Liver (tissue), 9 donors: ENCODE measurements around the gene INO80B. TPM values are rescaled to one million over a fixed set of nuclear protein-coding genes. Genes with fewer than 3 reads are reported as not detected.
A peak's percentile ranks its signal among the peaks of the same experiment; 100 is the strongest.

Source experiments
- DNase-seq: peaks from one replicate; pipeline ENCODE4 v3.0.0-alpha.2; 2017; ENCODE audit warnings: low spot score
- H3K27ac ChIP-seq, 2 donors: one replicate each; pipeline ENCODE4 v1.7.0; 2013; ENCODE audit warnings: inconsistent platforms in 2 of 2, low read length in 2 of 2, control low read depth in 1 of 2, low read depth in 1 of 2, mild to moderate bottlenecking in 1 of 2
- H3K27me3 ChIP-seq, 4 donors: one replicate each; pipeline versions ENCODE4 v1.6.1 to v1.7.0; 2013; ENCODE audit warnings: low read length in 3 of 4, inconsistent platforms in 1 of 4, mild to moderate bottlenecking in 1 of 4, moderate library complexity in 1 of 4; ENCODE audit not compliant: control insufficient read depth in 4 of 4, insufficient read depth in 4 of 4
- H3K36me3 ChIP-seq, 4 donors: one replicate each; pipeline versions ENCODE4 v1.6.1 to v1.7.0; 2013; ENCODE audit warnings: low read length in 3 of 4, mild to moderate bottlenecking in 3 of 4, low read depth in 1 of 4, moderate library complexity in 1 of 4; ENCODE audit not compliant: control insufficient read depth in 4 of 4, insufficient read depth in 3 of 4
- H3K4me1 ChIP-seq, 4 donors: one replicate each; pipeline versions ENCODE4 v1.6.1 to v1.7.0; 2013; ENCODE audit warnings: low read length in 3 of 4, mild to moderate bottlenecking in 3 of 4, moderate library complexity in 1 of 4; ENCODE audit not compliant: control insufficient read depth in 4 of 4, insufficient read depth in 4 of 4
- H3K4me3 ChIP-seq, 3 donors: one replicate each; pipeline versions ENCODE4 v1.6.1 to v1.7.0; 2013; ENCODE audit warnings: low read length in 3 of 3, control low read depth in 1 of 3, low read depth in 1 of 3, mild to moderate bottlenecking in 1 of 3
- H3K9ac ChIP-seq, 2 donors: one replicate each; pipeline ENCODE4 v1.7.0; 2013; ENCODE audit warnings: low read length in 2 of 2, mild to moderate bottlenecking in 2 of 2, moderate library complexity in 2 of 2, control low read depth in 1 of 2, low read depth in 1 of 2
- H3K9me3 ChIP-seq, 4 donors: one replicate each; pipeline versions ENCODE4 v1.6.1 to v1.7.0; 2013; ENCODE audit warnings: low read length in 3 of 4; ENCODE audit not compliant: control insufficient read depth in 4 of 4
- CTCF ChIP-seq: fragments of 150-350 bp; IDR thresholded peaks from 2 replicates; pipeline ENCODE4 v1.5.1; 2017; ENCODE audit warnings: improper control_type of control experiment, low read depth, low read length; ENCODE audit not compliant: missing input control
- EGR1 ChIP-seq, 2 donors: IDR thresholded peaks; 2 replicates each; pipeline ENCODE4 v1.6.1; 2016 to 2018; ENCODE audit warnings: antibody characterized with exemption in 2 of 2, low read depth in 2 of 2
- FOXA1 ChIP-seq: IDR thresholded peaks from 2 replicates; pipeline ENCODE4 v1.6.1; 2016; ENCODE audit warnings: antibody characterized with exemption
- FOXA2 ChIP-seq: IDR thresholded peaks from 2 replicates; pipeline ENCODE4 v1.6.1; 2016; ENCODE audit warnings: antibody characterized with exemption
- HNF4A ChIP-seq, 2 donors: conservative IDR thresholded peaks; 2 replicates each; pipeline ENCODE4 v1.6.1; 2016; ENCODE audit warnings: antibody characterized with exemption in 2 of 2, mild to moderate bottlenecking in 2 of 2
- HNF4G ChIP-seq: IDR thresholded peaks from 2 replicates; pipeline ENCODE4 v1.6.1; 2016; ENCODE audit warnings: antibody characterized with exemption
- JUND ChIP-seq, 2 donors: IDR thresholded peaks; 2 replicates each; pipeline ENCODE4 v1.6.1; 2016; ENCODE audit warnings: antibody characterized with exemption in 2 of 2
- NR2F2 ChIP-seq: IDR thresholded peaks from 2 replicates; pipeline ENCODE4 v1.6.1; 2016; ENCODE audit warnings: antibody characterized with exemption
- RAD21 ChIP-seq, 2 donors: IDR thresholded peaks; 2 replicates each; pipeline ENCODE4 v1.6.1; 2016; ENCODE audit warnings: antibody characterized with exemption in 2 of 2, mild to moderate bottlenecking in 2 of 2
- RXRA ChIP-seq, 2 donors: IDR thresholded peaks; 2 replicates each; pipeline ENCODE4 v1.6.1; 2017 to 2018; ENCODE audit warnings: antibody characterized with exemption in 2 of 2, mild to moderate bottlenecking in 1 of 2
- SP1 ChIP-seq: IDR thresholded peaks from 2 replicates; pipeline ENCODE4 v1.6.1; 2018; ENCODE audit warnings: antibody characterized with exemption, mild to moderate bottlenecking
- TAF1 ChIP-seq: conservative IDR thresholded peaks from 2 replicates; pipeline ENCODE4 v1.6.1; 2016; ENCODE audit warnings: antibody characterized with exemption, mild to moderate bottlenecking
- YY1 ChIP-seq: IDR thresholded peaks from 2 replicates; pipeline ENCODE4 v1.6.1; 2016; ENCODE audit warnings: antibody characterized with exemption, mild to moderate bottlenecking
- WGBS: extraction: QIAGEN DNeasy Blood & Tissue Kit; methylation state at CpG from one replicate; pipeline ENCODE4 v1.1.7; 2013; 5-methylcytosine and 5-hydroxymethylcytosine counted together
- polyA plus RNA-seq, 2 donors: library from polyadenylated mRNA; stranded (reverse) in 1 of 2; unstranded in 1 of 2; fragments of 200-250 nt in 1 of 2; fragments of >200 nt in 1 of 2; fragmentation: Nextera tagmentation in 1 of 2; extraction: Ambion mirVana in 1 of 2; gene quantifications; one replicate each; pipeline versions ENCODE4 v1.2.1 to v1.2.3, GENCODE V29; 2013 to 2015
- total RNA-seq, 2 donors: library from RNA; depleted of rRNA; stranded (reverse); fragments of >200 nt; gene quantifications; one replicate each; pipeline ENCODE4 v1.2.3, GENCODE V29; 2014
- TF ChIP-seq, protein P1 (sequence below): IDR thresholded peaks from 2 replicates; pipeline ENCODE4 v1.6.1; 2016; ENCODE audit warnings: antibody characterized with exemption
- TF ChIP-seq, protein P2 (sequence below): IDR thresholded peaks from 2 replicates; pipeline ENCODE4 v1.6.1; 2016; ENCODE audit warnings: antibody characterized with exemption
- TF ChIP-seq, protein P3 (sequence below): IDR thresholded peaks from 2 replicates; pipeline ENCODE4 v1.6.1; 2016; ENCODE audit warnings: antibody characterized with exemption, mild to moderate bottlenecking
- TF ChIP-seq, protein P4 (sequence below): IDR thresholded peaks from 2 replicates; pipeline ENCODE4 v1.6.1; 2016; ENCODE audit warnings: antibody characterized with exemption
- donor health status: healthy.
- donor health status: healthy.
- donor health status: healthy.
- donor health status: healthy.
- donor health status: healthy.

Gene INO80B
- total and polyA plus RNA-seq, 4 donors: 2.7 to 14.8 (median 10.5) TPM

GRCh38 chr2:74461187-74462053 is 6.5 kb downstream of the INO80B start:
- Histone ChIP-seq H3K36me3 (peaks cover 3 to 19% (median 9%) of the 10 kb centered on the region in 4 donors), H3K4me1 (peaks cover 4 to 36% (median 29%) of the 10 kb centered on the region in 4 donors), H3K27me3 (no peaks in the 10 kb centered on the region), H3K4me3 (no peak overlapping the region), H3K9me3 (no peaks in the 10 kb centered on the region), H3K9ac (no peak overlapping the region), H3K27ac (no peak overlapping the region)
- 96% methylated on average over 27 of the region's 27 CpGs for WGBS
- DNase-seq: no peak
- TF ChIP-seq JUND (IDR thresholded peaks at IDR 0.05): no peak
- peak in 1 of 2 donors; percentile 4 for TF ChIP-seq RAD21 (IDR thresholded peaks at IDR 0.05)

GRCh38 chr2:74462054-74462785 is 7.3 kb downstream of the INO80B start:
- Histone ChIP-seq H3K27me3 (no peaks in the 10 kb centered on the region), H3K9ac (no peak overlapping the region), H3K4me1 (peaks cover 4 to 28% (median 22%) of the 10 kb centered on the region in 4 donors), H3K27ac (no peak overlapping the region), H3K4me3 (no peak overlapping the region), H3K9me3 (no peaks in the 10 kb centered on the region), H3K36me3 (peaks cover 3 to 19% (median 9%) of the 10 kb centered on the region in 4 donors)
- no peak for TF ChIP-seq FOXA1
- TF ChIP-seq HNF4A (conservative IDR thresholded peaks at IDR 0.05): no peak
- TF ChIP-seq, protein P1, sequence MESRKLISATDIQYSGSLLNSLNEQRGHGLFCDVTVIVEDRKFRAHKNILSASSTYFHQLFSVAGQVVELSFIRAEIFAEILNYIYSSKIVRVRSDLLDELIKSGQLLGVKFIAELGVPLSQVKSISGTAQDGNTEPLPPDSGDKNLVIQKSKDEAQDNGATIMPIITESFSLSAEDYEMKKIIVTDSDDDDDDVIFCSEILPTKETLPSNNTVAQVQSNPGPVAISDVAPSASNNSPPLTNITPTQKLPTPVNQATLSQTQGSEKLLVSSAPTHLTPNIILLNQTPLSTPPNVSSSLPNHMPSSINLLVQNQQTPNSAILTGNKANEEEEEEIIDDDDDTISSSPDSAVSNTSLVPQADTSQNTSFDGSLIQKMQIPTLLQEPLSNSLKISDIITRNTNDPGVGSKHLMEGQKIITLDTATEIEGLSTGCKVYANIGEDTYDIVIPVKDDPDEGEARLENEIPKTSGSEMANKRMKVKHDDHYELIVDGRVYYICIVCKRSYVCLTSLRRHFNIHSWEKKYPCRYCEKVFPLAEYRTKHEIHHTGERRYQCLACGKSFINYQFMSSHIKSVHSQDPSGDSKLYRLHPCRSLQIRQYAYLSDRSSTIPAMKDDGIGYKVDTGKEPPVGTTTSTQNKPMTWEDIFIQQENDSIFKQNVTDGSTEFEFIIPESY: no peak
- no peak for TF ChIP-seq TAF1
- no peak for TF ChIP-seq HNF4G
- no peak for TF ChIP-seq NR2F2
- TF ChIP-seq, protein P2, sequence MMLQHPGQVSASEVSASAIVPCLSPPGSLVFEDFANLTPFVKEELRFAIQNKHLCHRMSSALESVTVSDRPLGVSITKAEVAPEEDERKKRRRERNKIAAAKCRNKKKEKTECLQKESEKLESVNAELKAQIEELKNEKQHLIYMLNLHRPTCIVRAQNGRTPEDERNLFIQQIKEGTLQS: no peak
- no peak for TF ChIP-seq EGR1 (IDR thresholded peaks at IDR 0.05; ENCODE audit: low read depth in 2 of 2)
- TF ChIP-seq YY1: no peak
- TF ChIP-seq JUND (IDR thresholded peaks at IDR 0.05): no peak
- no peak for TF ChIP-seq RXRA (IDR thresholded peaks at IDR 0.05)
- TF ChIP-seq, protein P3, sequence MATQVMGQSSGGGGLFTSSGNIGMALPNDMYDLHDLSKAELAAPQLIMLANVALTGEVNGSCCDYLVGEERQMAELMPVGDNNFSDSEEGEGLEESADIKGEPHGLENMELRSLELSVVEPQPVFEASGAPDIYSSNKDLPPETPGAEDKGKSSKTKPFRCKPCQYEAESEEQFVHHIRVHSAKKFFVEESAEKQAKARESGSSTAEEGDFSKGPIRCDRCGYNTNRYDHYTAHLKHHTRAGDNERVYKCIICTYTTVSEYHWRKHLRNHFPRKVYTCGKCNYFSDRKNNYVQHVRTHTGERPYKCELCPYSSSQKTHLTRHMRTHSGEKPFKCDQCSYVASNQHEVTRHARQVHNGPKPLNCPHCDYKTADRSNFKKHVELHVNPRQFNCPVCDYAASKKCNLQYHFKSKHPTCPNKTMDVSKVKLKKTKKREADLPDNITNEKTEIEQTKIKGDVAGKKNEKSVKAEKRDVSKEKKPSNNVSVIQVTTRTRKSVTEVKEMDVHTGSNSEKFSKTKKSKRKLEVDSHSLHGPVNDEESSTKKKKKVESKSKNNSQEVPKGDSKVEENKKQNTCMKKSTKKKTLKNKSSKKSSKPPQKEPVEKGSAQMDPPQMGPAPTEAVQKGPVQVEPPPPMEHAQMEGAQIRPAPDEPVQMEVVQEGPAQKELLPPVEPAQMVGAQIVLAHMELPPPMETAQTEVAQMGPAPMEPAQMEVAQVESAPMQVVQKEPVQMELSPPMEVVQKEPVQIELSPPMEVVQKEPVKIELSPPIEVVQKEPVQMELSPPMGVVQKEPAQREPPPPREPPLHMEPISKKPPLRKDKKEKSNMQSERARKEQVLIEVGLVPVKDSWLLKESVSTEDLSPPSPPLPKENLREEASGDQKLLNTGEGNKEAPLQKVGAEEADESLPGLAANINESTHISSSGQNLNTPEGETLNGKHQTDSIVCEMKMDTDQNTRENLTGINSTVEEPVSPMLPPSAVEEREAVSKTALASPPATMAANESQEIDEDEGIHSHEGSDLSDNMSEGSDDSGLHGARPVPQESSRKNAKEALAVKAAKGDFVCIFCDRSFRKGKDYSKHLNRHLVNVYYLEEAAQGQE: no peak
- no peak for TF ChIP-seq RAD21 (IDR thresholded peaks at IDR 0.05)
- TF ChIP-seq CTCF: no peak
- TF ChIP-seq SP1: no peak
- TF ChIP-seq, protein P4, sequence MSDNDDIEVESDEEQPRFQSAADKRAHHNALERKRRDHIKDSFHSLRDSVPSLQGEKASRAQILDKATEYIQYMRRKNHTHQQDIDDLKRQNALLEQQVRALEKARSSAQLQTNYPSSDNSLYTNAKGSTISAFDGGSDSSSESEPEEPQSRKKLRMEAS: no peak
- no peak for TF ChIP-seq FOXA2
- 95% methylated on average over 20 of the region's 20 CpGs for WGBS
- no peak for DNase-seq
